K562 (cell line): ENCODE measurements around the gene IGDCC3. TPM values are rescaled to one million over a fixed set of nuclear protein-coding genes. Genes with fewer than 3 reads are reported as not detected.

Source experiments
- ATAC-seq: fragments of 200-7000 bp; cut with Tn5 transposase; 3 replicates; pipeline ENCODE4 v1.9.1; 2020; ENCODE audit warnings: moderate library complexity
- BruUV-seq: library from RNA; stranded (reverse); fragments of 400-500 nt; replicated peaks from 2 replicates; lab custom pipeline; 2021; lab: Mats Ljungman, UMichigan
- CTCF ChIA-PET: fragments of 300-600 bp; formaldehyde crosslinking; extraction: SDS; loops from one replicate; lab custom pipeline; 2021; ENCODE audit warnings: low intra/inter-chr PET ratio; lab: Yijun Ruan, JAX
- POLR2A ChIA-PET: fragments of 300-600, 350-650 bp; sonication (Branson Sonifier 250); formaldehyde crosslinking; extraction: SDS; loops from one replicate; lab custom pipeline; 2021; ENCODE audit warnings: antibody characterized with exemption, inconsistent platforms; lab: Yijun Ruan, JAX
- DNase-seq, 4 experiments: peaks; one replicate each; pipeline versions ENCODE4 v3.0.0 to v3.0.0-alpha.2; 2011 to 2018; ENCODE audit warnings: low spot score in 3 of 4, mixed read lengths in 3 of 4; ENCODE audit errors: extremely low read depth in 1 of 4
- FAIRE-seq: peaks from 2 replicates; lab custom pipeline; 2011; peaks lifted over from hg19 to GRCh38; lab: Jason Lieb, UNC
- H2AFZ ChIP-seq: 2 replicates; pipeline ENCODE4 v1.6.0; 2011; ENCODE audit warnings: low read depth, low read length, control low read depth, inconsistent platforms
- H3K27ac ChIP-seq: fragments of 200-600 bp; 3 replicates; pipeline ENCODE4 v1.8.0; 2011; ENCODE audit warnings: low read depth, mild to moderate bottlenecking, control low read depth, inconsistent platforms, low read length, moderate library complexity, mixed read lengths; ENCODE audit errors: extremely low read depth
- H3K27me3 ChIP-seq, 2 experiments: fragments of 300-600 bp in 1 of 2; 2 replicates in 1 of 2; 3 replicates in 1 of 2; pipeline versions ENCODE4 v1.6.0 to v1.8.0; 2011; ENCODE audit warnings: inconsistent platforms in 2 of 2, low read length in 2 of 2, mild to moderate bottlenecking in 1 of 2, mixed read lengths in 1 of 2, moderate library complexity in 1 of 2; ENCODE audit not compliant: control insufficient read depth in 2 of 2, insufficient read depth in 2 of 2
- H3K36me3 ChIP-seq: fragments of 300-600 bp; 3 replicates; pipeline ENCODE4 v1.8.0; 2011; ENCODE audit warnings: mild to moderate bottlenecking, low read length, inconsistent platforms; ENCODE audit not compliant: control insufficient read depth, insufficient read depth
- H3K4me1 ChIP-seq, 2 experiments: fragments of 200-600 bp in 1 of 2; replicated peaks in 1 of 2; 2 replicates in 1 of 2; 3 replicates in 1 of 2; pipeline versions ENCODE4 v1.5.1 to v1.8.0; 2011; ENCODE audit warnings: inconsistent platforms in 2 of 2, low read length in 2 of 2, mild to moderate bottlenecking in 1 of 2, mixed read lengths in 1 of 2, moderate library complexity in 1 of 2; ENCODE audit not compliant: control insufficient read depth in 2 of 2, insufficient read depth in 2 of 2
- H3K4me2 ChIP-seq: 2 replicates; pipeline ENCODE4 v1.6.1; 2011; ENCODE audit warnings: low read length, control low read depth, inconsistent platforms, mixed read lengths; ENCODE audit not compliant: insufficient read depth
- H3K4me3 ChIP-seq: fragments of 200-600 bp; sonication (generic), shearing (Covaris generic); 2 replicates; pipeline ENCODE4 v1.5.1; 2016; ENCODE audit warnings: control low read depth, inconsistent platforms
- H3K79me2 ChIP-seq: fragments of 200-600 bp; 3 replicates; pipeline ENCODE4 v1.8.0; 2011; ENCODE audit warnings: low read length, inconsistent platforms; ENCODE audit not compliant: control insufficient read depth, insufficient read depth
- H3K9ac ChIP-seq, 2 experiments: 2 replicates each; pipeline versions ENCODE4 v1.6.0 to v1.6.1; 2011; ENCODE audit warnings: low read depth in 2 of 2, low read length in 2 of 2, control low read depth in 1 of 2, inconsistent platforms in 1 of 2, mild to moderate bottlenecking in 1 of 2, mixed read lengths in 1 of 2; ENCODE audit not compliant: insufficient read depth in 1 of 2
- H3K9me1 ChIP-seq: one replicate; pipeline ENCODE4 v1.6.0; 2011; ENCODE audit warnings: inconsistent platforms, mild to moderate bottlenecking, low read length, moderate library complexity; ENCODE audit not compliant: control insufficient read depth, insufficient read depth
- H3K9me3 ChIP-seq: replicated peaks from 2 replicates; pipeline ENCODE4 v1.5.1; 2011; ENCODE audit warnings: low read depth, low read length, inconsistent platforms; ENCODE audit not compliant: control insufficient read depth, insufficient read depth
- H4K20me1 ChIP-seq: replicated peaks from 2 replicates; pipeline ENCODE4 v1.6.1; 2011; ENCODE audit warnings: low read length, inconsistent platforms, mixed read lengths; ENCODE audit not compliant: control insufficient read depth, insufficient read depth
- ETV5 ChIP-seq: sonication (generic); formaldehyde crosslinking; IDR thresholded peaks from 2 replicates; pipeline ENCODE4 v1.4.0; 2020; ENCODE audit warnings: low read depth, mild to moderate bottlenecking, missing genetic modification reagents
- GATAD2A ChIP-seq: fragments of 450-650 bp; IDR thresholded peaks from 2 replicates; pipeline ENCODE4 v1.6.1; 2017
- GMEB1 ChIP-seq: fragments of 250-450 bp; sonication (Bioruptor Pico); IDR thresholded peaks from 2 replicates; pipeline ENCODE4 v1.4.0; 2020; ENCODE audit warnings: mild to moderate bottlenecking
- HDAC8 ChIP-seq: fragments of 450-650 bp; IDR thresholded peaks from 2 replicates; pipeline ENCODE4 v1.6.1; 2016; ENCODE audit warnings: mild to moderate bottlenecking, missing genetic modification characterization, moderate library complexity, missing compliant biosample characterization
- HLTF ChIP-seq: fragments of 450-650 bp; IDR thresholded peaks from 2 replicates; pipeline ENCODE4 v1.6.1; 2016
- KAT8 ChIP-seq: fragments of 450-650 bp; IDR thresholded peaks from 2 replicates; pipeline ENCODE4 v1.6.1; 2016; ENCODE audit warnings: low read depth, mild to moderate bottlenecking
- SP1 ChIP-seq: sonication (generic); formaldehyde crosslinking; IDR thresholded peaks from 2 replicates; pipeline ENCODE4 v1.8.1; 2022; ENCODE audit warnings: mild to moderate bottlenecking, missing genetic modification reagents
- ZNF311 ChIP-seq: fragments of 250-450 bp; sonication (Bioruptor Pico); IDR thresholded peaks from 2 replicates; pipeline ENCODE4 v1.4.0; 2020; ENCODE audit warnings: mild to moderate bottlenecking, moderate library complexity
- ZNF398 ChIP-seq: fragments of 250-450 bp; sonication (Bioruptor Pico); IDR thresholded peaks from 2 replicates; pipeline ENCODE4 v1.8.0; 2021; ENCODE audit warnings: moderate library complexity, mild to moderate bottlenecking, inconsistent platforms
- ZNF407 ChIP-seq: fragments of 450-650 bp; IDR thresholded peaks from 2 replicates; pipeline ENCODE4 v1.6.1; 2016; ENCODE audit warnings: low read depth
- WGBS: fragments of 100-300 bp; shearing (Covaris generic); methylation state at CpG from one replicate; pipeline ENCODE4 v1.1.6; 2016; ENCODE audit warnings: low coverage, mixed read lengths; ENCODE audit not compliant: insufficient coverage; ENCODE audit errors: missing lambda C conversion rate; 5-methylcytosine and 5-hydroxymethylcytosine counted together
- in situ Hi-C: fragments of 300-500 bp; cut with MboI; formaldehyde crosslinking; loops from 4 replicates; pipeline ENCODE4 v1.15.0; 2018; ENCODE audit warnings: inconsistent platforms, mixed read lengths
- intact Hi-C: fragments of 100-400 bp; cut with micrococcal nuclease; formaldehyde crosslinking; loops from 2 replicates; pipeline ENCODE4 v1.14.2; 2022
- polyA plus RNA-seq, 8 experiments: library from polyadenylated mRNA; depleted of rRNA in 4 of 8; stranded (reverse) in 5 of 8; unstranded in 3 of 8; fragments of >200 nt; fragmentation: Nextera tagmentation in 2 of 8; fragmentation: Illumina TruSeq in 1 of 8; extraction: Ambion mirVana in 2 of 8; extraction: Trizol in 1 of 8; gene quantifications; 2 replicates each; pipeline versions ENCODE4 v1.2.1 to v1.2.3, GENCODE V29; 2011 to 2014; ENCODE audit warnings: inconsistent platforms in 1 of 8, missing spikeins in 1 of 8
- total RNA-seq, 7 experiments: library from RNA; depleted of rRNA in 6 of 7; stranded (reverse); fragments of >200 nt in 6 of 7; fragmentation: Illumina TruSeq in 2 of 7; extraction: Trizol in 2 of 7; gene quantifications; 2 replicates each; pipeline versions ENCODE4 v1.2.1 to v1.2.3, GENCODE V29; 2011 to 2021; ENCODE audit warnings: low replicate concordance in 1 of 7

IGDCC3 gene
- total and polyA plus RNA-seq, 9 of the 15 experiments (the other 6 are each of a cell fraction or from before 2014, with no cell fraction given): not detected

- no peak for FAIRE-seq
- in situ Hi-C loops: no loop called here
- peak in 1 of 4 experiments; percentile 41 for DNase-seq
- Histone ChIP-seq H3K27ac (no peak overlapping the region), H3K36me3 (no peaks in the 10 kb centered on the region), H3K9ac (no peak overlapping the region), H3K27me3 (peaks cover 16 to 34% of the 10 kb centered on the region in 2 experiments; a peak in 3 of 5 replicates), H3K4me3 (no peak overlapping the region), H3K4me1 (peaks cover 21 to 30% of the 10 kb centered on the region in 2 experiments; a peak in 4 of 5 replicates), H2AFZ (no peak overlapping the region), H3K4me2 (no peak overlapping the region), H3K9me3 (no peaks in the 10 kb centered on the region), H3K9me1 (peaks cover 3% of the 10 kb centered on the region), H3K79me2 (no peaks in the 10 kb centered on the region), H4K20me1 (peaks cover 9% of the 10 kb centered on the region; the same call in 1 of the 2 replicates)
- ChIA-PET CTCF (no interaction called here), POLR2A (no interaction called here)
- peak; percentile 27; the same call in 2 of the 3 replicates for ATAC-seq
- 6% methylated on average over 5 of the region's 5 CpGs for WGBS
- intact Hi-C loops: no loop called here
- no TSS peak for BruUV-seq
- no peak for TF ChIP-seq SP1 (CRISPR knock-in tag)
- TF ChIP-seq ZNF407: no peak
- no peak for TF ChIP-seq GATAD2A
- TF ChIP-seq KAT8: no peak
- no peak for TF ChIP-seq GMEB1 (CRISPR knock-in tag)
- TF ChIP-seq ZNF398 (CRISPR knock-in tag): no peak
- TF ChIP-seq HDAC8: no peak
- no peak for TF ChIP-seq HLTF
- TF ChIP-seq ZNF311 (CRISPR knock-in tag): no peak
- TF ChIP-seq ETV5 (CRISPR knock-in tag): no peak
Measured at GRCh38 chr15:65424683-65425082, 46.9 kb upstream of the IGDCC3 start.
